Cardiac fibroblast (primary cell): ENCODE data around the gene MRS2.
A peak's percentile ranks its signal among the peaks of the same experiment; 100 is the strongest.

ENCODE experiments used
- DNase-seq, 2 donors: peaks; one replicate each; pipeline versions ENCODE4 v3.0.0 to v3.0.0-alpha.2; 2010; ENCODE audit warnings: low read depth in 2 of 2
- H3K4me3 ChIP-seq, 2 donors: replicated peaks in 1 of 2; 1 replicate in 1 of 2; 2 replicates in 1 of 2; pipeline ENCODE4 v1.5.1; 2011; ENCODE audit warnings: low read depth in 2 of 2, low read length in 2 of 2, mild to moderate bottlenecking in 2 of 2, moderate library complexity in 1 of 2
- TF ChIP-seq, protein P1 (sequence below): IDR thresholded peaks from one replicate; pipeline ENCODE4 v1.5.1; 2011; ENCODE audit warnings: low read depth, mild to moderate bottlenecking, low read length, inconsistent platforms

MRS2 gene, protein sequence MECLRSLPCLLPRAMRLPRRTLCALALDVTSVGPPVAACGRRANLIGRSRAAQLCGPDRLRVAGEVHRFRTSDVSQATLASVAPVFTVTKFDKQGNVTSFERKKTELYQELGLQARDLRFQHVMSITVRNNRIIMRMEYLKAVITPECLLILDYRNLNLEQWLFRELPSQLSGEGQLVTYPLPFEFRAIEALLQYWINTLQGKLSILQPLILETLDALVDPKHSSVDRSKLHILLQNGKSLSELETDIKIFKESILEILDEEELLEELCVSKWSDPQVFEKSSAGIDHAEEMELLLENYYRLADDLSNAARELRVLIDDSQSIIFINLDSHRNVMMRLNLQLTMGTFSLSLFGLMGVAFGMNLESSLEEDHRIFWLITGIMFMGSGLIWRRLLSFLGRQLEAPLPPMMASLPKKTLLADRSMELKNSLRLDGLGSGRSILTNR

DNA sequence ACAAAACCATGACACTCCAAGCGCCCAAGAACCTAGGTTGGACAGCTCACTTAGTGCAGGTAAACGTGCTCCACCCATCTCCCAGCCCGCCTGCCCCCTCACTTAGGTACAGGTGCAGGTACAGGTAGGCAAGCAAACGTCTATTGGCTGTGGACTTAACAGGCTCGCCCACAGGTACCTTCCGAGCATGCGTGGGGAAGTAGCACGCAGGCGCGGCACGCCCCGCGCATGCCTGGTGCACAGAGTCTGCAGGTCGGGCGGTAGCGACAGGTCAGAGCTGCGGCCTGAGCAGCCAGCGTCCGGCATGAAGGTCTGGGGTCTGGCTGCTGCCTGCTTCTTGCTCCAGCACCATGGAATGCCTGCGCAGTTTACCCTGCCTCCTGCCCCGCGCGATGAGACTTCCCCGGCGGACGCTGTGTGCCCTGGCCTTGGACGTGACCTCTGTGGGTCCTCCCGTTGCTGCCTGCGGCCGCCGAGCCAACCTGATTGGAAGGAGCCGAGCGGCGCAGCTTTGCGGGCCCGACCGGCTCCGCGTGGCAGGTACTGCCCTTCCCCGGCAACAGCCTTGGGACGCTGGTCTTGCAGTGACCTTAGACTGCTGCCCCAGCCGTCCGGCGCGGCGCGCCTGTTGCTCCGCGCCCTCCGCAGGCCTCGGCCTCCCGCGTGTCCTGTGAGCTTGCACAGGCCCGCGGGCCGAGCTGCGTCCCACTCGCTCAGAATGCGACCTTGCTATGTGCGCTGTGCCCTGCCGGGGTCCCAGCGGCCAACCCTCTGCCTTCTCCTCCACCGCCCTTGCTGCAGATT is at the start of gene MRS2:
TSS of gene MRS2 (plus strand) at position 240 of the 804 bp plus-strand sequence. CDS start at position 351, 111 bp downstream.
- peak within 1 kb of the TSS; percentile 86 to 96 for H3K4me3 ChIP-seq
- TF ChIP-seq, protein P1, sequence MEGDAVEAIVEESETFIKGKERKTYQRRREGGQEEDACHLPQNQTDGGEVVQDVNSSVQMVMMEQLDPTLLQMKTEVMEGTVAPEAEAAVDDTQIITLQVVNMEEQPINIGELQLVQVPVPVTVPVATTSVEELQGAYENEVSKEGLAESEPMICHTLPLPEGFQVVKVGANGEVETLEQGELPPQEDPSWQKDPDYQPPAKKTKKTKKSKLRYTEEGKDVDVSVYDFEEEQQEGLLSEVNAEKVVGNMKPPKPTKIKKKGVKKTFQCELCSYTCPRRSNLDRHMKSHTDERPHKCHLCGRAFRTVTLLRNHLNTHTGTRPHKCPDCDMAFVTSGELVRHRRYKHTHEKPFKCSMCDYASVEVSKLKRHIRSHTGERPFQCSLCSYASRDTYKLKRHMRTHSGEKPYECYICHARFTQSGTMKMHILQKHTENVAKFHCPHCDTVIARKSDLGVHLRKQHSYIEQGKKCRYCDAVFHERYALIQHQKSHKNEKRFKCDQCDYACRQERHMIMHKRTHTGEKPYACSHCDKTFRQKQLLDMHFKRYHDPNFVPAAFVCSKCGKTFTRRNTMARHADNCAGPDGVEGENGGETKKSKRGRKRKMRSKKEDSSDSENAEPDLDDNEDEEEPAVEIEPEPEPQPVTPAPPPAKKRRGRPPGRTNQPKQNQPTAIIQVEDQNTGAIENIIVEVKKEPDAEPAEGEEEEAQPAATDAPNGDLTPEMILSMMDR = no peak
- peak; percentile 71 to 83 for DNase-seq

DNA sequence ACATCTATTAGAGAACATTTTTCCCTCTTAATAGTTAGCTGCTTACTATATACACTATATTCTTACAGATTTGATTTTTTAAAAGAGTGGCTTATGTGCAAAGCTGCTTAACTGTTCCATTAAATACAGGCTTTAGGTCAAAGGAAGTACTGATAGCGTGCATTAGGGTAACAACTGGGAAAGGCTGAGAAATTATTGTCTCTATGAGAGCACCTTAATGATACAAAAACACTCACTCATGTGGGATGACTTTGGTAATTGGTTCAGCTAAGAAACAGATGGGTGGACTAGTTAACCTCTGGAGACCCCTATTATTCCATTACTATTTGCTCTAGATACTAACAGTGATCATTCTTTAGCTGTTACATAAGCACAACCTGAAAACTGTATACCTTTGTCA is 48.9 kb upstream of the MRS2 start:
- H3K4me3 ChIP-seq = no peak overlapping the region
- no peak for DNase-seq
- TF ChIP-seq, protein P1 = no peak

DNA sequence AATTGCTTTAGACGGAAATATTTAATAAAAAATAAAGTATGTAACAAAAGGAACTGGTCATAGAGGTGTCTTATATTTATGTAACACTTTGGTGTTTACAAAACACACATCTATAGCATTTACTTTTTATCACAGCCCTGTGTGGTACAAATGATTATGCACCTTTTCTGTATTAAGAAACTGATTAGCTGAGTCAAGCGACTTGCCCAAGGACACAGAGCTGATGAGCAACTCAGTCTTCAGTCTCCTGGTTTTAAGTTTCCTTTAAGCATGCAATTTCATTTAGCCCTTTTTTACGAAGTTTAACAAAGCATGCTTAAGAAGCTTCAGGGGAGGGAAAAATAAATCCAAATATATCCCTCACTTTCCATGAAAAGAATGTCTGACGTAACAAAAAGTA is 47.3 kb upstream of the MRS2 start:
- TF ChIP-seq, protein P1 = no peak
- no peak for DNase-seq
- H3K4me3 ChIP-seq = no peak overlapping the region

DNA sequence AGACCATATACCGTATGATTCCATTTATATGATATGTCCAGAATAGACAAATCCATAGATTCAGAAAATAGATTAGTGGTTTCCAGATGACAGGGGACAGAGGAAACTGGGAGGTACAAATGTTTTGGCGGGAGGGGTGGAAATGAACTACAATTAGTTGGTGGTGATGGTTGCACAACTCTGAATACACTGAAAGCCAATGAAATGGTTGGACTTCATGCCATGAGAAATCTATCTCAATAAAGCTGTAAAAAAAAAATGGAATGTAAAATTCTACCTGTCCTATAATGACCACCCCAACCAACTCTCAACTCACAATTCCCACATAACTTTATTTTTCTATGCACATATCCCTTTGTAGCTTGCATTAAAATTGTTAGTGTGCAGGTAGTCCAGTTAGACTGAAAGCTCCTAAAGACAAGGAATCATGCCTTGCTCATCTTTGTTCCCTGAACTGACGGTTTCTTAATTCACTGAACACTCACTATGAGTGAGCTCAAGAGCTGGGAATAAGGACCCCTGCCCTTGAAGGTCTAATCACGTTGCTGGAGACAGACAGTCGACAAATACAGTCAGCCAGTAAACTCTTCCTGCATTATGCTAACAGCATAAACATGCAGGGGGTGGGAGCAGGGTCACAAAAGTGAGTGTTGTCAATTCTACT is 46.3 kb upstream of the MRS2 start:
- TF ChIP-seq, protein P1 = no peak
- no peak for DNase-seq
- H3K4me3 ChIP-seq = no peak overlapping the region

DNA sequence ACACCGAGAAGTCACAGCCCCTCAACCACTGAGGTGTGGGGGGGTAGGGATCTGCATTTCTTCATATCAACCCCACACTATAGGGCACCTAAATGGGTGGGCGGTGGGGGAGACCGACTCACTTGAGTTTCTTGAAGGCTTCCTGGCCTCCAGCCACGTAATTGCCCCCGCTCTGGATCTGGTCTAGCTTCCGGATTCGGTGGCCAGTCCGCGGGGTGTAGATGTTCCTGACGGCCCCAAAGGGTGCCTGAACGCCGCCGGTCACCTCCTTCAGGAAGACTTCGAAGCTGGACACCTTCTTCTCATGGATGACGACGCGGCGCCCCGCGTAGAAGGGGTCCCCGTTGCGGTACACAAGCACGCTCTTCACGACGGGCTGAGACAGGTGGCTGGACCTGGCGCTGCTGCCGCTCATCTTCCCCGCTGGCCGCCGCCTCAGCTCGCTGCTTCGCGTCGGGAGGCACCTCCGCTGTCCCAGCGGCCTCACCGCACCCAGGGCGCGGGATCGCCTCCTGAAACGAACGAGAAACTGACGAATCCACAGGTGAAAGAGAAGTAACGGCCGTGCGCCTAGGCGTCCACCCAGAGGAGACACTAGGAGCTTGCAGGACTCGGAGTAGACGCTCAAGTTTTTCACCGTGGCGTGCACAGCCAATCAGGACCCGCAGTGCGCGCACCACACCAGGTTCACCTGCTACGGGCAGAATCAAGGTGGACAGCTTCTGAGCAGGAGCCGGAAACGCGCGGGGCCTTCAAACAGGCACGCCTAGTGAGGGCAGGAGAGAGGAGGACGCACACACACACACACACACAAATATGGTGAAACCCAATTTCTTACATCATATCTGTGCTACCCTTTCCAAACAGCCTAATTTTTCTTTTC is 45.2 kb upstream of the MRS2 start, which contains the start of gene DCDC2:
TSS of gene DCDC2 (minus strand) at position 724 of the 883 bp plus-strand sequence. CDS start at position 415, 309 bp downstream.
- H3K4me3 ChIP-seq = peak within 1 kb of the TSS; percentile 4 to 18
- DNase-seq = peak; percentile 11 to 14
- TF ChIP-seq, protein P1 = no peak
